ENCODE data around the gene GPR146. TPM values are rescaled to one million over a fixed set of nuclear protein-coding genes. Genes with fewer than 3 reads are reported as not detected.

GPR146 gene
- total and polyA plus RNA-seq, 9 of the 15 experiments (the other 6 are each of a cell fraction or from before 2014, with no cell fraction given) = 0.22 to 3.6 (median 0.64) TPM; not detected in 2

DNA sequence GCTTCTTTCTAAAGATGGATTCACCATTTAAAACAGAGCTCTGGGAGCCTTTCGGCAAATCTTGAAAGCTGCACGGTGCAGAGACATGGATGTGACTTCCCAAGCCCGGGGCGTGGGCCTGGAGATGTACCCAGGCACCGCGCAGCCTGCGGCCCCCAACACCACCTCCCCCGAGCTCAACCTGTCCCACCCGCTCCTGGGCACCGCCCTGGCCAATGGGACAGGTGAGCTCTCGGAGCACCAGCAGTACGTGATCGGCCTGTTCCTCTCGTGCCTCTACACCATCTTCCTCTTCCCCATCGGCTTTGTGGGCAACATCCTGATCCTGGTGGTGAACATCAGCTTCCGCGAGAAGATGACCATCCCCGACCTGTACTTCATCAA is 47.3 kb downstream of the GPR146 start:
- POLR2A ChIA-PET = interaction anchor here (0.9 kb wide), 1 partner anchor 75 kb away, joined by 5 read pairs; no protein-coding TSS in a partner anchor
- no peak overlapping the region for H3K4me3 ChIP-seq
- H3K27me3 ChIP-seq (ENCODE audit: control insufficient read depth in 2 of 2, insufficient read depth in 2 of 2, low read length in 2 of 2) = no peaks in the 10 kb centered on the region
- TF ChIP-seq ZC3H8 (IDR thresholded peaks at IDR 0.05) (no peak), NUFIP1 (IDR thresholded peaks at IDR 0.05; ENCODE audit: partially characterized antibody) (no peak), TAF7 (tag; IDR thresholded peaks at IDR 0.05) (no peak), POLR2H (tag; IDR thresholded peaks at IDR 0.05; ENCODE audit: low read depth) (no peak), KLF1 (tag; IDR thresholded peaks at IDR 0.05) (no peak), PHF21A (IDR thresholded peaks at IDR 0.05; ENCODE audit: borderline replicate concordance, low read depth) (no peak), ZBED1 (IDR thresholded peaks at IDR 0.05) (no peak), KAT8 (IDR thresholded peaks at IDR 0.05; ENCODE audit: low read depth) (no peak), ARHGAP35 (IDR thresholded peaks at IDR 0.05; ENCODE audit: partially characterized antibody) (no peak)
- TF ChIP-seq, protein P1, sequence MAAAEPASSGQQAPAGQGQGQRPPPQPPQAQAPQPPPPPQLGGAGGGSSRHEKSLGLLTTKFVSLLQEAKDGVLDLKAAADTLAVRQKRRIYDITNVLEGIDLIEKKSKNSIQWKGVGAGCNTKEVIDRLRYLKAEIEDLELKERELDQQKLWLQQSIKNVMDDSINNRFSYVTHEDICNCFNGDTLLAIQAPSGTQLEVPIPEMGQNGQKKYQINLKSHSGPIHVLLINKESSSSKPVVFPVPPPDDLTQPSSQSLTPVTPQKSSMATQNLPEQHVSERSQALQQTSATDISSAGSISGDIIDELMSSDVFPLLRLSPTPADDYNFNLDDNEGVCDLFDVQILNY (CRISPR knock-in tag; IDR thresholded peaks at IDR 0.05) = no peak
- TF ChIP-seq, protein P2, sequence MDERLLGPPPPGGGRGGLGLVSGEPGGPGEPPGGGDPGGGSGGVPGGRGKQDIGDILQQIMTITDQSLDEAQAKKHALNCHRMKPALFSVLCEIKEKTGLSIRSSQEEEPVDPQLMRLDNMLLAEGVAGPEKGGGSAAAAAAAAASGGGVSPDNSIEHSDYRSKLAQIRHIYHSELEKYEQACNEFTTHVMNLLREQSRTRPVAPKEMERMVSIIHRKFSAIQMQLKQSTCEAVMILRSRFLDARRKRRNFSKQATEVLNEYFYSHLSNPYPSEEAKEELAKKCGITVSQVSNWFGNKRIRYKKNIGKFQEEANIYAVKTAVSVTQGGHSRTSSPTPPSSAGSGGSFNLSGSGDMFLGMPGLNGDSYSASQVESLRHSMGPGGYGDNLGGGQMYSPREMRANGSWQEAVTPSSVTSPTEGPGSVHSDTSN (CRISPR knock-in tag; IDR thresholded peaks at IDR 0.05; ENCODE audit: low read depth) = no peak
- TF ChIP-seq, protein P2 (tag; conservative IDR thresholded peaks at IDR 0.05; ENCODE audit: low read depth) = no peak
- TF ChIP-seq, protein P3, sequence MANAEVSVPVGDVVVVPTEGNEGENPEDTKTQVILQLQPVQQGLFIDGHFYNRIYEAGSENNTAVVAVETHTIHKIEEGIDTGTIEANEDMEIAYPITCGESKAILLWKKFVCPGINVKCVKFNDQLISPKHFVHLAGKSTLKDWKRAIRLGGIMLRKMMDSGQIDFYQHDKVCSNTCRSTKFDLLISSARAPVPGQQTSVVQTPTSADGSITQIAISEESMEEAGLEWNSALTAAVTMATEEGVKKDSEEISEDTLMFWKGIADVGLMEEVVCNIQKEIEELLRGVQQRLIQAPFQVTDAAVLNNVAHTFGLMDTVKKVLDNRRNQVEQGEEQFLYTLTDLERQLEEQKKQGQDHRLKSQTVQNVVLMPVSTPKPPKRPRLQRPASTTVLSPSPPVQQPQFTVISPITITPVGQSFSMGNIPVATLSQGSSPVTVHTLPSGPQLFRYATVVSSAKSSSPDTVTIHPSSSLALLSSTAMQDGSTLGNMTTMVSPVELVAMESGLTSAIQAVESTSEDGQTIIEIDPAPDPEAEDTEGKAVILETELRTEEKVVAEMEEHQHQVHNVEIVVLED (CRISPR knock-in tag; IDR thresholded peaks at IDR 0.05) = no peak
- in situ Hi-C loops (cut with MboI) = no loop called here
- intact Hi-C loops (cut with micrococcal nuclease) = no loop called here
- no peak overlapping the region for H3K4me2 ChIP-seq (ENCODE audit: insufficient read depth, low read length)
- H3K9me1 ChIP-seq (ENCODE audit: control insufficient read depth, insufficient read depth, low read length) = no peaks in the 10 kb centered on the region
- DNase-seq (ENCODE audit: extremely low read depth in 1 of 4, low spot score in 3 of 4) (no peak), FAIRE-seq (no peak), ATAC-seq (no peak)
- H3K36me3 ChIP-seq (ENCODE audit: control insufficient read depth, insufficient read depth, low read length) = peaks cover 4% of the 10 kb centered on the region; the same call in 2 of the 3 replicates
- no TSS peak for BruUV-seq (replicated peaks)
- no peak overlapping the region for H3K27ac ChIP-seq (ENCODE audit: extremely low read depth, low read depth, low read length)
- H3K9ac ChIP-seq (ENCODE audit: insufficient read depth in 1 of 2, low read depth in 2 of 2, low read length in 2 of 2) = no peak overlapping the region; a peak in 1 of 4 replicates
- peaks cover 8 to 56% of the 10 kb centered on the region in 2 experiments; a peak in 4 of 5 replicates for H3K4me1 ChIP-seq (replicated peaks in 1 of 2; ENCODE audit: control insufficient read depth in 2 of 2, insufficient read depth in 2 of 2, low read length in 2 of 2)
- 93% methylated on average over 12 of the region's 18 CpGs for WGBS (ENCODE audit: insufficient coverage, low coverage, missing lambda C conversion rate)
- peaks cover 15% of the 10 kb centered on the region for H4K20me1 ChIP-seq (replicated peaks; ENCODE audit: control insufficient read depth, insufficient read depth, low read length)
- H2AFZ ChIP-seq (ENCODE audit: low read depth, low read length) = no peak overlapping the region
- peaks cover 2% of the 10 kb centered on the region; the same call in 1 of the 3 replicates for H3K79me2 ChIP-seq (ENCODE audit: control insufficient read depth, insufficient read depth, low read length)
- H3K9me3 ChIP-seq (replicated peaks; ENCODE audit: control insufficient read depth, insufficient read depth, low read depth, low read length) = no peaks in the 10 kb centered on the region
- CTCF ChIA-PET (ENCODE audit: low intra/inter-chr PET ratio) = no interaction called here
